ENCODE measurements around the gene DES. TPM values are rescaled to one million over a fixed set of nuclear protein-coding genes. Genes with fewer than 3 reads are reported as not detected.

DES gene
- total RNA-seq, 1 experiment from 2014 or later: 4.2 TPM

- no peaks in the 10 kb centered on the region for H3K9me3 ChIP-seq (ENCODE audit: control insufficient read depth in 1 of 2, insufficient read depth in 1 of 2, low read depth in 1 of 2, low read length in 2 of 2)
- no peak overlapping the region for H3K4me3 ChIP-seq (replicated peaks in 1 of 2; ENCODE audit: low read depth in 1 of 2, low read length in 2 of 2)
- ChIA-PET POLR2A (interaction anchor here (1.0 kb wide), 1 partner anchor 11 kb away, joined by 3 read pairs; no protein-coding TSS in a partner anchor), CTCF (interaction anchor here (1.0 to 1.1 kb wide), 2 partner anchors 14 to 82 kb away, joined by 3 read pairs; no protein-coding TSS in a partner anchor), RAD21 (ENCODE audit: low non-redundant PET in 1 of 2, low total read pairs in 2 of 2, uncharacterized antibody in 2 of 2, unreplicated experiment in 2 of 2) (interaction anchor here in 1 of 2 experiments (0.6 kb wide), 1 partner anchor 310 kb away, joined by 4 read pairs; no protein-coding TSS in a partner anchor)
- no peaks in the 10 kb centered on the region for H3K9me2 ChIP-seq (ENCODE audit: insufficient read depth)
- peaks cover 0 to 3% of the 10 kb centered on the region in 2 experiments; a peak in 1 of 4 replicates for H3K36me3 ChIP-seq (ENCODE audit: control insufficient read depth in 1 of 2, insufficient read depth in 2 of 2, low read length in 2 of 2)
- DNase-seq (ENCODE audit: low read depth, low spot score) (no peak), ATAC-seq (no peak)
- H3K4me1 ChIP-seq (ENCODE audit: control insufficient read depth in 1 of 2, insufficient read depth in 2 of 2, low read length in 2 of 2): peaks cover 14 to 34% of the 10 kb centered on the region in 2 experiments
- no peak overlapping the region for H3K27ac ChIP-seq (ENCODE audit: low read depth, low read length)
- H2AFZ ChIP-seq (ENCODE audit: low read depth, low read length, poor library complexity, severe bottlenecking): no peak overlapping the region
- no peak overlapping the region for H3K9ac ChIP-seq (ENCODE audit: low read length)
- intact Hi-C loops (cut with micrococcal nuclease): no loop called here
- BruUV-seq (replicated peaks): no TSS peak
- no peaks in the 10 kb centered on the region for H4K20me1 ChIP-seq (ENCODE audit: insufficient read depth)
- no peaks in the 10 kb centered on the region for H3K27me3 ChIP-seq (ENCODE audit: insufficient read depth, low read length)
- no peak overlapping the region for H3K4me2 ChIP-seq (ENCODE audit: low read length)
- H3K79me2 ChIP-seq (ENCODE audit: insufficient read depth, low read length): no peaks in the 10 kb centered on the region
- no peak for TF ChIP-seq ZFX (IDR thresholded peaks at IDR 0.05)
- no peak for TF ChIP-seq RAD21 (IDR thresholded peaks at IDR 0.05; ENCODE audit: low read depth)
- no peak for TF ChIP-seq CBX3 (IDR thresholded peaks at IDR 0.05; ENCODE audit: low read depth)
- TF ChIP-seq SIN3A (IDR thresholded peaks at IDR 0.05; ENCODE audit: low read depth): no peak
- no peak for TF ChIP-seq EGR1 (IDR thresholded peaks at IDR 0.05; ENCODE audit: low read depth)
Observed at GRCh38 chr2:219447242-219448098, 29.3 kb downstream of the DES start.

GRCh38 chr2:219448099-219448775, 30.1 kb downstream of the DES start:
- intact Hi-C loops (cut with micrococcal nuclease): no loop called here
- TF ChIP-seq RAD21 (IDR thresholded peaks at IDR 0.05; ENCODE audit: low read depth): no peak
- TF ChIP-seq CBX3 (IDR thresholded peaks at IDR 0.05; ENCODE audit: low read depth): no peak
- TF ChIP-seq POLR2A (IDR thresholded peaks at IDR 0.05; ENCODE audit: borderline replicate concordance, extremely low read depth, insufficient read depth, insufficient read length): no peak
- TF ChIP-seq YY1 (IDR thresholded peaks at IDR 0.05; ENCODE audit: extremely low read depth, insufficient replicate concordance, low read depth, low read length): no peak
- no peak for TF ChIP-seq TCF7L2 (IDR thresholded peaks at IDR 0.05; ENCODE audit: borderline replicate concordance, extremely low read depth, insufficient read depth, insufficient read length)
- TF ChIP-seq EZH2phosphoT487 (IDR thresholded peaks at IDR 0.05; ENCODE audit: borderline replicate concordance): no peak
- TF ChIP-seq EZH2 (IDR thresholded peaks at IDR 0.05): no peak
- no peak for TF ChIP-seq EGR1 (IDR thresholded peaks at IDR 0.05; ENCODE audit: low read depth)
- no peak for TF ChIP-seq SP1 (IDR thresholded peaks at IDR 0.05; ENCODE audit: low read depth)
- no peak for TF ChIP-seq POLR2AphosphoS5 (IDR thresholded peaks at IDR 0.05; ENCODE audit: low read depth, low read length)
- Histone ChIP-seq H3K27ac (ENCODE audit: low read depth, low read length) (no peak overlapping the region), H3K9me2 (ENCODE audit: insufficient read depth) (no peaks in the 10 kb centered on the region), H3K4me3 (replicated peaks in 1 of 2; ENCODE audit: low read depth in 1 of 2, low read length in 2 of 2) (no peak overlapping the region), H3K27me3 (ENCODE audit: insufficient read depth, low read length) (no peaks in the 10 kb centered on the region), H3K9ac (ENCODE audit: low read length) (no peak overlapping the region), H3K4me2 (ENCODE audit: low read length) (no peak overlapping the region), H2AFZ (ENCODE audit: low read depth, low read length, poor library complexity, severe bottlenecking) (no peak overlapping the region), H3K4me1 (ENCODE audit: control insufficient read depth in 1 of 2, insufficient read depth in 2 of 2, low read length in 2 of 2) (peaks cover 18 to 34% of the 10 kb centered on the region in 2 experiments), H3K79me2 (ENCODE audit: insufficient read depth, low read length) (no peaks in the 10 kb centered on the region), H3K9me3 (ENCODE audit: control insufficient read depth in 1 of 2, insufficient read depth in 1 of 2, low read depth in 1 of 2, low read length in 2 of 2) (no peaks in the 10 kb centered on the region), H4K20me1 (ENCODE audit: insufficient read depth) (no peaks in the 10 kb centered on the region), H3K36me3 (ENCODE audit: control insufficient read depth in 1 of 2, insufficient read depth in 2 of 2, low read length in 2 of 2) (peaks cover 0 to 2% of the 10 kb centered on the region in 2 experiments; a peak in 1 of 4 replicates)
- ChIA-PET POLR2A (no interaction called here), RAD21 (ENCODE audit: low non-redundant PET in 1 of 2, low total read pairs in 2 of 2, uncharacterized antibody in 2 of 2, unreplicated experiment in 2 of 2) (no interaction called here), CTCF (no interaction called here)
- no peak for ATAC-seq
- no TSS peak for BruUV-seq (replicated peaks)
- no peak for DNase-seq (ENCODE audit: low read depth, low spot score)

Data from HCT116 (cell line).